ENCODE results near the gene ENTPD1.
"Not testable (repeated sequence)": the region's sequence is repeated elsewhere in the genome, so short reads cannot be mapped to it uniquely, and the experiment has no call there.

ENTPD1 gene

GRCh38 chr10:95798096-95798855 is 42.3 kb downstream of the ENTPD1 start:
- no peaks in the 10 kb centered on the region for H4K20me1 ChIP-seq (ENCODE audit: insufficient read depth)
- no peaks in the 10 kb centered on the region for H3K79me2 ChIP-seq (ENCODE audit: insufficient read depth, low read depth)
- H2AFZ ChIP-seq (ENCODE audit: low read depth): no peak overlapping the region
- no peaks in the 10 kb centered on the region for H3K4me1 ChIP-seq (ENCODE audit: low read depth, poor library complexity, severe bottlenecking)
- no peak overlapping the region for H3K27ac ChIP-seq
- H3K9ac ChIP-seq: no peak overlapping the region
- H3K27me3 ChIP-seq (ENCODE audit: insufficient read depth, low read depth): no peaks in the 10 kb centered on the region
- H3K36me3 ChIP-seq (ENCODE audit: insufficient read depth): no peaks in the 10 kb centered on the region
- H3K4me3 ChIP-seq (IDR thresholded peaks at IDR 0.05; ENCODE audit: insufficient read depth, low read depth, low read length): no peak overlapping the region
- no peak overlapping the region for H3K4me2 ChIP-seq
- no peak for TF ChIP-seq CTCF (conservative IDR thresholded peaks at IDR 0.05; ENCODE audit: low read depth, low read length)

- H3K36me3 ChIP-seq (ENCODE audit: insufficient read depth); H2AFZ ChIP-seq (ENCODE audit: low read depth); H3K79me2 ChIP-seq (ENCODE audit: insufficient read depth, low read depth); H3K4me1 ChIP-seq (ENCODE audit: low read depth, poor library complexity, severe bottlenecking); H3K27ac ChIP-seq; H3K27me3 ChIP-seq (ENCODE audit: insufficient read depth, low read depth); H3K4me3 ChIP-seq (IDR thresholded peaks at IDR 0.05; ENCODE audit: insufficient read depth, low read depth, low read length); H4K20me1 ChIP-seq (ENCODE audit: insufficient read depth); H3K9ac ChIP-seq; H3K4me2 ChIP-seq: not testable (repeated sequence)
Observed at GRCh38 chr10:95800286-95800685, 44.3 kb downstream of the ENTPD1 start.

- H3K79me2 ChIP-seq (ENCODE audit: insufficient read depth, low read depth); H3K4me3 ChIP-seq (IDR thresholded peaks at IDR 0.05; ENCODE audit: insufficient read depth, low read depth, low read length); H4K20me1 ChIP-seq (ENCODE audit: insufficient read depth); H3K4me2 ChIP-seq; H3K9ac ChIP-seq; H2AFZ ChIP-seq (ENCODE audit: low read depth); H3K27ac ChIP-seq; H3K36me3 ChIP-seq (ENCODE audit: insufficient read depth); H3K4me1 ChIP-seq (ENCODE audit: low read depth, poor library complexity, severe bottlenecking); H3K27me3 ChIP-seq (ENCODE audit: insufficient read depth, low read depth): not testable (repeated sequence)
Observed at GRCh38 chr10:95806687-95807380, 50.9 kb downstream of the ENTPD1 start.

- H2AFZ ChIP-seq (ENCODE audit: low read depth); H3K27ac ChIP-seq; H4K20me1 ChIP-seq (ENCODE audit: insufficient read depth); H3K4me3 ChIP-seq (IDR thresholded peaks at IDR 0.05; ENCODE audit: insufficient read depth, low read depth, low read length); H3K4me1 ChIP-seq (ENCODE audit: low read depth, poor library complexity, severe bottlenecking); H3K36me3 ChIP-seq (ENCODE audit: insufficient read depth); H3K4me2 ChIP-seq; H3K9ac ChIP-seq; H3K27me3 ChIP-seq (ENCODE audit: insufficient read depth, low read depth); H3K79me2 ChIP-seq (ENCODE audit: insufficient read depth, low read depth): not testable (repeated sequence)
Observed at GRCh38 chr10:95808705-95809308, 52.8 kb downstream of the ENTPD1 start.

GRCh38 chr10:95809370-95810197 is 53.6 kb downstream of the ENTPD1 start:
- no peak for TF ChIP-seq CTCF (conservative IDR thresholded peaks at IDR 0.05; ENCODE audit: low read depth, low read length)

More at GRCh38 chr10:95809370-95810197, 53.6 kb downstream of the ENTPD1 start:
- no peak overlapping the region for H3K9ac ChIP-seq
- H3K27ac ChIP-seq: no peak overlapping the region
- no peak overlapping the region for H3K4me3 ChIP-seq (IDR thresholded peaks at IDR 0.05; ENCODE audit: insufficient read depth, low read depth, low read length)
- no peaks in the 10 kb centered on the region for H3K4me1 ChIP-seq (ENCODE audit: low read depth, poor library complexity, severe bottlenecking)
- H3K79me2 ChIP-seq (ENCODE audit: insufficient read depth, low read depth): no peaks in the 10 kb centered on the region
- no peaks in the 10 kb centered on the region for H4K20me1 ChIP-seq (ENCODE audit: insufficient read depth)
- no peaks in the 10 kb centered on the region for H3K36me3 ChIP-seq (ENCODE audit: insufficient read depth)
- no peaks in the 10 kb centered on the region for H3K27me3 ChIP-seq (ENCODE audit: insufficient read depth, low read depth)
- H2AFZ ChIP-seq (ENCODE audit: low read depth): no peak overlapping the region
- H3K4me2 ChIP-seq: no peak overlapping the region
